Measurements from ENCODE around the gene CLN3. TPM values are rescaled to one million over a fixed set of nuclear protein-coding genes. Genes with fewer than 3 reads are reported as not detected.

The CLN3 gene
- total and polyA plus RNA-seq, 2 of the 13 experiments (the other 11 are each of a cell fraction or from before 2014, with no cell fraction given) = 23.4 to 46.8 TPM

GRCh38 chr16:28538733-28539596 lies 47.1 kb upstream of the CLN3 start, which contains the start of gene NUPR1 (continued):
- TF ChIP-seq ARID4A (CRISPR knock-in tag; IDR thresholded peaks at IDR 0.05; ENCODE audit: borderline replicate concordance) = peak; percentile 37; the same call in 1 of the 2 replicates
- TF ChIP-seq ZNF83 (CRISPR knock-in tag; IDR thresholded peaks at IDR 0.05; ENCODE audit: borderline replicate concordance) = peak; percentile 5; the same call in 1 of the 2 replicates
- no peak for TF ChIP-seq SIX1 (CRISPR knock-in tag; IDR thresholded peaks at IDR 0.05; ENCODE audit: borderline replicate concordance)
- TF ChIP-seq ZNF629 (CRISPR knock-in tag; conservative IDR thresholded peaks at IDR 0.05) = 0 out of 2 replicates have a peak, but pooled peaks have one; percentile 48
- TF ChIP-seq ZBTB49 (CRISPR knock-in tag; IDR thresholded peaks at IDR 0.05; ENCODE audit: borderline replicate concordance) = peak; percentile 14
- TF ChIP-seq ZNF121 (CRISPR knock-in tag; IDR thresholded peaks at IDR 0.05) = peak; percentile 64
- peak; percentile 77 for TF ChIP-seq HNRNPH1 (optimal IDR thresholded peaks at IDR 0.05; ENCODE audit: low read depth, low read length)
- TF ChIP-seq ZNF768 (CRISPR knock-in tag; IDR thresholded peaks at IDR 0.05) = 0 out of 2 replicates have a peak, but pooled peaks have one; percentile 8
- TF ChIP-seq HMGXB3 (CRISPR knock-in tag; IDR thresholded peaks at IDR 0.05; ENCODE audit: borderline replicate concordance) = peak; percentile 72; the same call in 1 of the 2 replicates
- TF ChIP-seq ZNF784 (CRISPR knock-in tag; IDR thresholded peaks at IDR 0.05; ENCODE audit: borderline replicate concordance) = no peak
- no peak for TF ChIP-seq SMAD9 (CRISPR knock-in tag; IDR thresholded peaks at IDR 0.05)
- peak; percentile 87 for TF ChIP-seq ZNF574 (CRISPR knock-in tag; IDR thresholded peaks at IDR 0.05)

All from HepG2 (cell line).